ENCODE results near the gene LSM14A.
"Not testable (repeated sequence)": the region's sequence is repeated elsewhere in the genome, so short reads cannot be mapped to it uniquely, and the experiment has no call there.

The LSM14A gene

GRCh38 chr19:34232566-34233481, 60.5 kb downstream of the LSM14A start:
- DNase-seq = peak; percentile 91

GRCh38 chr19:34235425-34235940, 63.2 kb downstream of the LSM14A start:
- DNase-seq = no peak

DNA sequence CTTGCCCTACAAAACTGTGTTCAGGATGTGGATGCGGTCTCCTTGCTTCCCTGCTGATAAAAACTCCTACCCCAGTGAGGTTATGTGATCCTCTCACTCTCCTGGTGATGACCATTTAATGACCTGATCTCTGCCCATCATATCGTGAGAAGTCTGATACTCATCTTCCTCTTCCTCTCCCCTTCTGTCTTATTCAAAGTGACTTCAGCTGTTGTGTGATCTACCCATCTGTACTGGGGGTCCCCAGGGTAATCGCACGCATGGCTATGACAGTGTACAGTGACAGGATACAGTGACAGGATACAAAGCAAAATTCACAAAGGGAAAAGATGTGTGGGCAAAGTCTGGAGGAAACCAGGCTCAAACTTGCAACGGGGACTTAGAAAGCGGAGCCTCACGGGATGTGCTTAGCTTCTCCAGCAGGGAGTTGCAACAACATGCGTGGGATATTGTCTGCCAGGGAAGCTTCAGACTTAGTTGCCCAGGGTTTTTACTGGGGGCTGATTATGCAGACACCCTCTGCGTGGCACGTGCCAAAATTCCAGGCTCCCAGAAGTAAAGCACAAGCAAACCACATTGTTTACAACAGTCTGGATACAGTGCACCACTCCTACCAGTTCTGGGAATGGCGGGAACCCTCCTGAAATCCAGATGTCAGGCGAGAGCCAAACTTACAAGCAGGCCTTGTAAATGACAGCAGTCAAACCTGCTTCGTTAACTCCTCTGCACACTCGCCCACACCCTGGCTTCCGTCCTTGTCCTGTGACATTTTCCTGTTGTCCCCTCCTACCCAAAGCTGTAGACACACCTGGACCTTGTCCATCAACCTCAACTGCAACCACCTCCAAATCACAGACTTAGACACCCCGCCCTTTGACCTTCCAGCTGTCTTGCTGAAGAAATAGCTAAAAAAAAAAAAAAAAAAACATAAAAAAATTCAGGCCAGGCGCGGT, 64.0 kb downstream of the LSM14A start:
- DNase-seq = no peak

DNA sequence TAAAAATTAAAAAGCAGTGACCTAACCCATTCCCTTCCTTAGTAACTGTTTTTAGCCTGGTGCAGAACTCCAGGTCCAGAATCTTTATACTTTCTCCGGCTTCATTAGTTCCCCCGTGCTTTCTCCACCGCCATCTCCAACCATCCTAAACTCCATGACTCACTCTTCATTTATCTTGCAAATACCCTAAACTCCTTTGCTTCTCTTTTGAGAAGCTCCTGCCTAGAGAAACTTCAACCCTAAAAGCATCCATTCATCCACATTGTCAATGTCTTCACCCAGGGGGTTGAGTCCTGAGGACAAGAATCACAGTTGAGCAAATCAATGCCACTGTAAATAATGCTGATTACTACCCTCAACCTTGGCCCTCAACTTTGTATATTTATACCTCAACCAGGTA, 65.0 kb downstream of the LSM14A start:
- DNase-seq = no peak

- no peak for DNase-seq
Observed at GRCh38 chr19:34237939-34238338, 65.6 kb downstream of the LSM14A start.

GRCh38 chr19:34241513-34242337, 69.4 kb downstream of the LSM14A start:
- DNase-seq = no peak

DNA sequence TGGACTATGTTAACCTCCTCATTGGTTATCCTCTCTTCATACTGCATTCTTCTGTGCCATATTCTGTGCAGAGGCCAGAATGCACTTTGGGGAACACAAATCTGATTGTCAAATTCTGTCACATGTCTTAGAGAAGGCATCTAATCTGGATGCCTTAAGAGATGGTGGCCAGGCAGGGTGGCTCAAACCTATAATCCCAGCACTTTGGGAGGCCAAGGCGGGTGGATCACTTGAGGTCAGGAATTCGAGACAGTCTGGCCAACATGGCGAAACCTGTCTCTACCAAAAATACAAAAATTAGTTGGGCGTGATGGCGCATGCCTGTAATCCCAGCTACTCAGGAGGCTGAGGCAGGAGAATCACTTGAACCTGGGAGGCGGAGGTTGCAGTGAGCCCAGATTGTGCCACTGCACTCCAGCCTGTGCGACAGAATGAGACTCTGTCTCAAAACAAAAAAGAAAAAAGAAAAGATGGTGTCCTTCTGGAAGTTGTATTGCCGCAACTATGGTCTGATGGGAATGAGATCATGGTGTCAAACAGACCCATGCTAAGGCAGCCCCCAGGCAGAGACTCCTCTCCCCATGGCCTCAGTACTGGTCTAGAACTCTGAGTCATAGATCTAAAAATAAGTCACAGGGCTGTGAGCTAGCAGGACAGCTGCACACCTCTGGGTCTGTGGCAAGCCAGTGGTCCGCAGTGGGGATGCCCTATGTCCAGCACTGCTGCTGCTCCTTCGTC, 71.0 kb downstream of the LSM14A start:
- DNase-seq = peak; percentile 41

GRCh38 chr19:34243876-34244578, 71.7 kb downstream of the LSM14A start:
- no peak for DNase-seq

DNA sequence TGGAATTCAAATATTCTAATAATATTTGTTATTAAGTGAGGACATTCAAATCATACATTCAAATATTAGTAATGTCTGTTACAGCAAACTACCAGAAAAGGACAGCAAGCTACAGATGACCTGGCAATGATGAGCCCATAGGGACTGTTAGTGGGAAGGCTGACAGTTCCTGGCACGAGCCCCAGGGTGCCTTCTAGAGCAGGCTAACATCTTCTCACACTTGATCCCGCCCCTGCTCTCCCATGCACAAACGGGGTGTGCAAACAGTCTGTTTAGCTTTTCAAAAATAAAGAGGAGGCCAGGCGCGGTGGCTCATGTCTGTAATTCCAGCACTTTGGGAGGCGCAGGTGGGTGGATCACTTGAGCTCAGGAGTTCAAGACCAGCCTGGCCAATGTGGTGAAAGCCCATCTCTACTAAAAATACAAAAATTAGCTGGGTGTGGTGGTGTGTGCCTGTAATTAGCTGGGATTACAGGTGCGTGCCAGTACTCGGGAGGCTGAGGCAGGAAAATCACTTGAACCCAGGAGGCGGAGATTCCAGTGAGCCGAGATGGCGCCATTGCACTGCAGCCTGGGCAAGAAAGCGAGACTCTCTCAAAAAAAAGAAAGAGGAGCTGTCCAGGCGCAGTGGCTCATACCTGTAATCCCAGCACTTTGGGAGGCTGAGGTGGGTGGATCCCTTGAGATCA, 72.5 kb downstream of the LSM14A start:
- no peak for DNase-seq

DNA sequence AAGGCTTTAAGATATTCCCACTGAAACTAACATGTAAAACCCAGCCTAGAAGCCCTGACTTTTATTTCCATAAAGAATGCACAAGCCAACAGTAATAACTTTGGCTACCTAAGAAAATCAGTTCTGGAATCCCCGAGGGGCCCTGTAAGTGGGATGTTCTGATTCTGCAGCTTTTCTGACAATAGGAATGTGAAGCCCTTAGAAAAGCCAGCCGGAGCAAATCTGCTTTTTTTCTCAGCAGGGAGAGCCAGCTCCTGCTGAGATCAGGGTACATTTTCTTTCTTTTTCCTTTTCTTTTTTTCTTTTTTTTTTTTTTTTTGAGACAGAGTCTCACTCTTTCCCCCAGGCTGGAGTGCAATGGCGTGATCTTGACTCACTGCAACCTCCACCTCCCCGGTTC, 74.0 kb downstream of the LSM14A start:
- no peak for DNase-seq

- no peak for DNase-seq
Observed at GRCh38 chr19:34248941-34249340, 76.6 kb downstream of the LSM14A start.

- DNase-seq = not testable (repeated sequence)
Observed at GRCh38 chr19:34253167-34253566, 80.9 kb downstream of the LSM14A start.

DNA sequence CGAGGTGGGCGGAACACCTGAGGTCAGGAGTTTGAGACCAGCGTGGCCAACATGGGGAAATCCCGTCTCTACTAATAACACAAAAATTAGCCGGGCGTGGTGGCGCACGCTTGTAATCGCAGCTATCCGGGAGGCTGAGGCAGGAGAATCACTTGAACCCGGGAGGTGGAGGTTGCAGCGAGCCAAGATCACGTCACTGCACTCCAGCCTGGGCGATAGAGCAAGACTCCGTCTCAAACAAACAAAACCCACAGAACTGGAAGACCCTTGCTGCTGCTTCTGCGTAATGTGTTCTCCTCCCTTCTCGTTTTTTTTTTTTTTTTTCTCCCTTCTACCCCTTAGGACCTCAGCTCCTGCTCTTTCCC, 81.4 kb downstream of the LSM14A start:
- DNase-seq = not testable (repeated sequence)

GRCh38 chr19:34254046-34254697, 81.9 kb downstream of the LSM14A start, which contains the start of gene GARRE1:
GARRE1 (plus strand) TSS chr19:34254554; CDS start chr19:34300474, 45,920 bp downstream.
- DNase-seq = peak; percentile 60

- DNase-seq = peak; percentile 11
Observed at GRCh38 chr19:34254698-34255432, 82.6 kb downstream of the LSM14A start.

- no peak for DNase-seq
Observed at GRCh38 chr19:34255546-34255945, 83.2 kb downstream of the LSM14A start.

GRCh38 chr19:34256835-34257558, 84.7 kb downstream of the LSM14A start:
- no peak for DNase-seq

GRCh38 chr19:34257559-34257924, 85.2 kb downstream of the LSM14A start:
- no peak for DNase-seq

Data from HCEC 1CT (cell line).